Neutrophil (primary cell): ENCODE data around the gene FBXW11.
A peak's percentile ranks its signal among the peaks of the same experiment; 100 is the strongest.

Source experiments
- H3K27ac ChIP-seq: fragments of 200-600 bp; sonication (generic); 2 replicates; pipeline ENCODE4 v1.5.1; 2016; ENCODE audit warnings: mild to moderate bottlenecking, moderate library complexity
- H3K27me3 ChIP-seq: fragments of 200-600 bp; sonication (generic); 2 replicates; pipeline ENCODE4 v1.6.0; 2016; ENCODE audit warnings: mild to moderate bottlenecking
- H3K36me3 ChIP-seq: fragments of 200-600 bp; sonication (generic); 2 replicates; pipeline ENCODE4 v1.5.1; 2017
- H3K4me1 ChIP-seq, 2 experiments: fragments of 200-600 bp in 1 of 2; sonication (generic) in 1 of 2; 1 replicate in 1 of 2; 2 replicates in 1 of 2; pipeline versions ENCODE4 v1.5.1 to v1.6.1; 2013 to 2016; ENCODE audit warnings: low read depth in 1 of 2, low read length in 1 of 2, mild to moderate bottlenecking in 1 of 2, moderate library complexity in 1 of 2; ENCODE audit not compliant: control insufficient read depth in 1 of 2, insufficient read depth in 1 of 2
- H3K4me3 ChIP-seq, 2 experiments: fragments of 200-600 bp in 1 of 2; sonication (generic) in 1 of 2; 1 replicate in 1 of 2; 2 replicates in 1 of 2; pipeline ENCODE4 v1.5.1; 2013 to 2016; ENCODE audit warnings: low read depth in 1 of 2, low read length in 1 of 2, mild to moderate bottlenecking in 1 of 2, moderate library complexity in 1 of 2
- H3K9me3 ChIP-seq: fragments of 200-600 bp; sonication (generic); 2 replicates; pipeline ENCODE4 v1.5.1; 2016
- CTCF ChIP-seq: fragments of 200-600 bp; sonication (generic); IDR thresholded peaks from 2 replicates; pipeline ENCODE4 v1.5.1; 2016; ENCODE audit warnings: antibody characterized with exemption

FBXW11 gene

DNA sequence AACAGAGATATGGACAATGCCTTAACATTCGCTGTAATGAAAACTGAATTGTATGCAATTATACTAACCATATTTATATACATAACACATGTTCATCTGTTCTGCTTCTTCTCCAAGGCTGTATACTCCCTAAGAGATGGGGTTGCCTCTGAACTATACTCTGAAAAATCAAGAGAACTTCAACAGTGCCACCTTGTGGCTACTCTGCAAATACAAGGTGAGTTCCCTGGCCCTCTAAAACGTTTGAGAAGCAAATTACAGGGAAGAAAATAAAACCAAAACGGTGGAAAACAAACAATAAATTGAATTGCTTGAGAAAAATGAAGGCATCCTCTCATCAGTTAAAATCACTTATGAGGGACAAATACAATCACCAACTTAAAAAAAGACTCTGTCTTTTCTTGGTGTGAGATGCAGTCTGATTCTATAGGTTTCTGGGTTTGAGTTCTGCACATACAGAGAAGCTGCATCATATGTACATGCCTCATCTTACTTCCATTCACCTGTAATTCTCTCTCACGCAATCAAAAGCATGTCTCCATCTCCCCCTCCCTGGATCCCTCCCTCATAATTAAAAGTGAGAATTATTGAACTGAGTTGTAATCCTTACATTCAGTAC is 98.6 kb downstream of the FBXW11 start:
- peaks cover 13% of the 10 kb centered on the region for H3K36me3 ChIP-seq
- peaks cover 8 to 14% of the 10 kb centered on the region in 2 experiments for H3K4me1 ChIP-seq
- no peak overlapping the region for H3K4me3 ChIP-seq
- TF ChIP-seq CTCF, result peak; percentile 72
- no peaks in the 10 kb centered on the region for H3K9me3 ChIP-seq
- H3K27me3 ChIP-seq, result no peaks in the 10 kb centered on the region
- no peak overlapping the region for H3K27ac ChIP-seq

- Histone ChIP-seq H3K27me3 (no peaks in the 10 kb centered on the region), H3K9me3 (no peaks in the 10 kb centered on the region), H3K4me1 (peaks cover 8 to 14% of the 10 kb centered on the region in 2 experiments), H3K36me3 (peaks cover 13% of the 10 kb centered on the region), H3K4me3 (no peak overlapping the region), H3K27ac (no peak overlapping the region)
- no peak for TF ChIP-seq CTCF
Observed at GRCh38 chr5:171906703-171907590, 99.5 kb downstream of the FBXW11 start.

DNA sequence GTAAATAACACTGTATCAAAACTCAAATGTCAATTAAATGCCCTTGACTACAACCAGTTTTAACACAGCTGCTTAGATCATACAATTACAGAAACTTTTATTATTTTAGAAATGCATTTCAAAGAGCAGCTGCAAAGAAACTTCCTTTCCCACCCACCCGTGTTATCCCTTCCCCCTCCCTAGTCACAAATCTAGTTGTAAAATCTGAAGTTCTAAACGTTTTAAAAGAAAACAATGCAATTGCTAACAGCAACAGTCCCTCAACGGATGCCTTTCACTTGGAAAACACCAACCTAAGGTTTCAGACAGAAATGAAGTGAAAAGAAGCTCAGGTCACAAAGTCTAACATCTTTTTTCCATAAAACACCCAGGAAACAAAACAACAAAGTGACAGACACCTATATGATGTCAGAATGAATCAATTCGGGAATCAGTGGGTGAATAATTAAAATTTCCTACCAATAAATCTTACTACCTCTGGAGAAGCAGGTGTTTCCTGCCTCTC is 100.3 kb downstream of the FBXW11 start:
- H3K36me3 ChIP-seq, result peaks cover 13% of the 10 kb centered on the region
- H3K4me3 ChIP-seq, result no peak overlapping the region
- no peak for TF ChIP-seq CTCF
- no peaks in the 10 kb centered on the region for H3K9me3 ChIP-seq
- H3K4me1 ChIP-seq, result peaks cover 8 to 14% of the 10 kb centered on the region in 2 experiments
- H3K27me3 ChIP-seq, result no peaks in the 10 kb centered on the region
- no peak overlapping the region for H3K27ac ChIP-seq

DNA sequence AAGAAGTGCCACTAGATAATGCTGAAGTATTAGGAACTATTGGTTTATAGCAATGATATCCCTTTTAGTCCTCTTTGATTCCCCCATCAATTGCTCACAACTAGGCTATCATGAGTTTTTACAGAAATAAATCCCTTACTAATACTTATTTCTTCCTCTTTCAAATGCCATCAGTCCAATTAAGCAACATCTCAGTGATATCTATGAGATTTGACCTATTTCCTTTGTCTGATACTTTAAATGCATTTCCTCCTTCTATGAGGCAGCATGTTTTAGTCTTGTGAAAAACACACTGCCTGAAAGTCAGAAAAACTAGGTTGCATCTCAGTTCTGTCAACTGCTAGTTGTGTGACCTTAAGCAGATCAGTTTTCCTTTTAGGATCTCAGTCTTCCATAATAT is 101.6 kb downstream of the FBXW11 start:
- Histone ChIP-seq H3K9me3 (no peaks in the 10 kb centered on the region), H3K4me3 (no peak overlapping the region), H3K36me3 (peaks cover 7% of the 10 kb centered on the region), H3K27ac (peak overlapping the region; percentile 52), H3K27me3 (no peaks in the 10 kb centered on the region), H3K4me1 (peaks cover 8 to 14% of the 10 kb centered on the region in 2 experiments)
- TF ChIP-seq CTCF, result no peak

DNA sequence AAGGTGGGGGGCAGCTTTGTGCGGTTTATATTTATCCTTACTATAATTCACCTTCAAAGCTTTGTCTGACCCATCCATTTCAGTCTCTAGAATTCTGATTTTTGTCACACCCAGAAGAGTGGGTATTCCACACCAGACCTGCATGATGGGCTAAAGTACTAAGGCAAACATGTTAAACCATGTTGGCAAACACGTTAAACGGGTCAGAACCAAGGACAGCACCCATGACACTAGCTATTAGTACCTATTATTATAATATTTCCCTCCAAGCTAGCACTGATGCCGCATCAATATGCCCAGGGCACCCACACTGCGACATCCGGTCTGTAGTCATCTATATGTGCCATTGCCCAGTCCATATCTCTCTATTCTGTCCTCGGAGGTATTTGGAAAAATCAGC is 104.7 kb downstream of the FBXW11 start:
- Histone ChIP-seq H3K4me3 (no peak overlapping the region), H3K9me3 (no peaks in the 10 kb centered on the region), H3K36me3 (no peaks in the 10 kb centered on the region), H3K4me1 (peaks cover 8% of the 10 kb centered on the region in 2 experiments), H3K27ac (no peak overlapping the region), H3K27me3 (no peaks in the 10 kb centered on the region)
- TF ChIP-seq CTCF, result no peak
